HG03575 (cell line): ENCODE results near the gene ZNF83.
"Not testable (repeated sequence)": the region's sequence is repeated elsewhere in the genome, so short reads cannot be mapped to it uniquely, and the experiment has no call there.

Source experiments
- ATAC-seq: cut with Tn5 transposase; IDR thresholded peaks from one replicate; pipeline ENCODE4 v1.9.1; 2021; ENCODE audit not compliant: unreplicated experiment, insufficient number of reproducible peaks, low FRiP score; ENCODE audit errors: extremely low read depth

The ZNF83 gene

DNA sequence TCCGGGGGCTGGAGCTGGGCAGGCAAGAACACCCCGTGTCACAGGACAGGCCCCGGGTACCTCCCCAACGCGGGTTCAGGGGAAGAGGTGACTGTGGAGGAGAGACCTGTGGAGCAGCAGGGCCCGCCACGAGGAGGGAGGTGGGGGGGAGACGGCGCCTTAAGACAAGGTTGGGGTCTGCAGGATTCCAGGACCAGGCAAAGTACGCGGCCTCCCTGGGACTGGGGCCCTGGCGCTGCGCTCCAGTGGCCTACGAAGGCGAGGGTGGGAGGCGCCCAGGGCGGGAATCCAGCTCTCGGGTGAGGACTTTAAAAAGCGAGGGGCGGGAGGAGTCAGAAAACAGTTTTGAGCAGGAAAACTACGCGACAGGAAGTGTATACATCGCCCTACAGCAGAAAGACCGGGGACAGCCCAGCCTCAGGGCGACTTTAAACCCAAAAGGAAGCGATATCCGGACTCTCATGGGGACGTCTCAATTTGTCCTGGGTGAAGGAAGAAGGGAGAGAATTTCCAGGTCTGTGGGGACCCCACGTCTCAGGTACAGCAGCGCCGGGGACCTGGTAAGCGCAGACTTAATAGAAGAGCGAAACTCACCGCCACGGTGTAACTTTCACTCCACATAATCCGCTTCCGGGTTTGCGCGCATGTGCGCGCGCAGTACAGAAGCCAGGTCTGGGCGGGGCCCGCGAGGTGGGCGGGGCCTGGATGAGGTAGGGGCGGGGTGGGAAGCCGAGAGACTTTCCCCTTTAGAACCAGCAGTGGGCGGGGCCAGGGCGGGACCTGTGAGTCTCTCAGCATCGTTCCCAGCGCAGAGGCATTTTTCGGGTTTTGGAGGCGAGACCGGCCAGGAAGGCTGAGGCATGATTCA lies at the start of gene ZNF83:
Gene ZNF83, minus strand, starts transcription at position 638 of the 868 bp plus-strand sequence.
- ATAC-seq: no peak

DNA sequence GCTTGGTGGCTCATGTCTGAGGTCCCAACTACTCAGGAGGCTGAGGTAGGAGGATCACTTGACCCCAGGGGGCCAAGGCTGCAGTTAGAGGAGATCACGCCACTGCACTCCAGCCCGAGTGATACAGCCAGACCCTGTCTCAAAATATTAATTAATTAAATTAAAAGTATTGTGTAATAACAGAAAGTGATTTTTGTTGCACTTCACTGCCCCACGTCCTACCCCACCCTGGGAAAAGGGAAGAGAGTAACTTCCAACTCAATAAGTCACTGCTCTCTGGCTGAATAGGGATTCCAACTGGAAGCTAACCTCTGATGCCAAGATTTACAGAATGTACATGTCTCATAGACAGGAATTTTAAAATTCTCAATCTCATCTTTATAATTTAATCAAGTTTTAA lies 49.5 kb upstream of the ZNF83 start:
- ATAC-seq: no peak

DNA sequence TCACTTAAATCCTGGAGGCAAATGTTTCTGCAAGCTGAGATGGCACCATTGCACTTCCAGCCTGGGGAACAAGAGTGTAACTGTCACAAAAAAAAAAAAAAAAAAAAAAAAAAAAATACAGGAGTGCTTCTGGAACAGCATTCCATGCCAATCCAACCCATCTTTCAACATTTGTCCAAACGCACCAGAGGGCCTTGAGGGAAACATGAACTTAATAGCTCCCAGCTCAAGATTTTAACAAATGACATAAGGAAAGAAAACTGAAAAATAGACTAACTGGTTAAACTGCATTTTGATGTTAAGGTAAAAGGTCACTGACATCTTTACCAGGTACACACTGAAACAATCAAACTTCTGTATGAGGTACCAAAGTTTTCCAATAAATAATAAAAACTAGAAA lies 47.7 kb upstream of the ZNF83 start:
- no peak for ATAC-seq

DNA sequence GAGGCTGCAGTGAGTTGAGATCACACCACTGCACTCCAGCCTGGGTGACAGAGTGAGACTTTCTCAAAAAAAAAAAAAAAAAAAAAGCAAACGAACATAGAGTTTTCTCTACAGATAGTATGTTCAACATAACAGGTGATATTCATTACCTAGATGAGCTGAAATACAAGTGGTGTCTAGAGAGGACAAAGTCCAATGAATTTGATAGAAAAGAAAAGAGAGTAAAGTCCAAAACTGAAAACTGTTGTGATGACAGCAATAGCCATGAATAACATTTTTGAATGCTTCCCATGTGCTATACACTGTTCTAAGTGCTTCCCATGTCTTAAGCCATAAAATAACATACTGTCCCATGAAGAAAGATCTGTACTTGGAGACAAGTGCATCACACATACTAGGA lies 43.1 kb upstream of the ZNF83 start:
- ATAC-seq: not testable (repeated sequence)

DNA sequence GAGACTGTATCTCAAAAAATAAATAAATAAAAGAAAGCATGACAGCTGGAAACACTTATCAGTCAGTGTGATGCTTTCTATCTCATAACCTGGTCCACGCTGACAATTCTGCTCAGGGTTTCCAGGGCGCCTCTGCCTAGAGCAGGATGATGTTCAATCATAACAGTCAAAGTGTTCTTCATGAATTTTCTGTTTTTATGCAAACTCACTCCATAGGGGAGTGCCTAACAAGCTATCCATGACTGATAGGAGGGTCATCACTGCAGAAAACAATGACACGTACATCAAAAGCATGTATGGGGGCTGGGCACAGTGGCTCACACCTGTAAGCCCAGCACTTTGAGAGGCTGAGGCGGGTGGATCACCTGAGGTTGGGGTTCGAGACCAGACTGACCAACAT lies 41.4 kb upstream of the ZNF83 start:
- ATAC-seq: no peak

DNA sequence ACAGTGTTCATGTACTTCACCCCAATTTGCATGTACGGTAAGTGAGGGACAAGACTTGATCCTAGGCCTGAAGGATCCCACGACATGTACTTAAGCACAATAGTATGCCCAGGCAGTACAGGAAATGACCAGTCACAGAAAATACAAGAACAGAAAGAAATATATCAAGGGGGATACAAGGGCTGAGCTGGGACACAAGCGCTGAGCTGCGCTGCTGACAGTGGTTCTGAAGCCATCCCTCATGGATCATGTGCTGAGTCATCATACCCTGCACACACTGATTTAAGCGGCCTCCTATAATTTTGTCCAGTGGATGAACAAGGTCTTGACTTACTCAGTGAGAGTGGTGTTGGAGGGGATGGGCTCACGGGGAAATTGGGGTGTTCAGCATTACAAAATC lies 37.1 kb upstream of the ZNF83 start:
- not testable (repeated sequence) for ATAC-seq

DNA sequence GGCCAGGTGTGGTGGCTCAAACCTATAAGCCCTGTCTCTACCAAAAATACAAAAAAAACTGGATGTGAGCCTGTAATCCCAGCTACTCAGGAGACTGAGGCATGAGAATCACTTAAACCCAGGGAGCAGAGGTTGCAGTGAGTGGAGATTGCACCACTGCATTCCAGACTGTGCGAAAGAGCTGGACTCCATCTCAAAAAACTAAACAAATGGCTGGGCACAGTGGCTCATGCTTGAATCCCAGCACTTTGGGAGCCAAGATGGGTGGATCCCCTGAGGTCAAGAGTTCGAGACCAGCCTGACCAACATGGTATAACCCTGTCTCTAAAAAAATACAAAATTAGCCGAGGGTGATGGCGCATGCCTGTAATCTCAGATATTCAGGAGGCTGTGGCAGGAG lies 34.9 kb upstream of the ZNF83 start:
- no peak for ATAC-seq

DNA sequence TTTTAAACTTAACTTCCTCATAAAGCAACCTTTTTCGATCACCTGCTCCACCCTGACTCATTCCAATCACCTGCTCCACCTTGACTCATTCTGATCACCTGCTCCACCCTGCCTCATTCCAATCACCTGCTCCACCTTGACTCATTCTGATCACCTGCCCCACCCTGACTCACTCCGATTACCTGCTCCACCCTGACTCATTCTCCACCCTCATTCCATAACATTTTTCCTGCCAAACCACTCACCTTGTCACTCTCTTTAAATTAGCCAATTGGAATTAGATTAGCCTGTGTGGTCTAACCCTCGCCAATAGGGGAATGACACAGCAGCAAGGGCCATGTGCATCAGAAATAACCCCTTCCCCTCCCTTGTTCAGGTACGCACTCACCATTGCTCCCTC lies 31.9 kb upstream of the ZNF83 start:
- no peak for ATAC-seq

DNA sequence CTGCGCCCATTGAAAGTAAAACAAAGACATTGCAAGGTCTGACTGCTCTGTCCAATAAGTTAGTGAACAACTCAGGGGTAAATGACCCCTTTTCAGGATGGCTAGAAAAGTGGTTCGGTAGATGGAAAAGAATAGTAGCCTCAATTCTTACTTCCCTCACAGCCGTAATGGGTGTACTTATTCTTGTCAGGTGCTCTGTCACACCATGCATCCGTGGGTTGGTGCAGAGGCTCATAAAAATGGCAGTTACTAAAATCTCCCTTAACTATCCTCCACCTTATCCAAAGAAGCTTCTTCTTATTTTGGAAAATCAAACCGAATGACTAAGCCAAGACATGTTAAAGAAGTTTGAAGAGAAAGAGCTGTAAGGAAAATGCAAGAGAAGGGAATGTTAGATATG lies 31.4 kb upstream of the ZNF83 start:
- ATAC-seq: no peak

DNA sequence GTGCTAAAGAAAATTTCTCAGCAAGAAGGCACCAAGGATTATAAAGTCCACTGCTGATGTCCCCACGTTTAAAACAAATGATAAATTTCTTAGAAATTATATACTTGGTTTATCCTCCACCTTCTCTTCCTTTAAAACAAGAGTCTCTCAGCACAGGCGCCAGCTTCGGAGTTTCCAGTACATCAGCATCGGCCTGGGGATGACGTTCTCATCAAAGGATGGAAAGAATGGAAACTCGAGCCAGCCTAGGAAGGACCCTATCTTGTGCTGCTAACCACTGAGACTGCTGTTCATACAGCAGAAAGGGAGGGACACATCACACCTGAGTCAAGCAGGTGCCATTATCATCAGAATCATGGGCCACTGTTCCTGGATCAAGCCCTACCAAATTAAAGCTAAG lies 29.8 kb upstream of the ZNF83 start:
- no peak for ATAC-seq

DNA sequence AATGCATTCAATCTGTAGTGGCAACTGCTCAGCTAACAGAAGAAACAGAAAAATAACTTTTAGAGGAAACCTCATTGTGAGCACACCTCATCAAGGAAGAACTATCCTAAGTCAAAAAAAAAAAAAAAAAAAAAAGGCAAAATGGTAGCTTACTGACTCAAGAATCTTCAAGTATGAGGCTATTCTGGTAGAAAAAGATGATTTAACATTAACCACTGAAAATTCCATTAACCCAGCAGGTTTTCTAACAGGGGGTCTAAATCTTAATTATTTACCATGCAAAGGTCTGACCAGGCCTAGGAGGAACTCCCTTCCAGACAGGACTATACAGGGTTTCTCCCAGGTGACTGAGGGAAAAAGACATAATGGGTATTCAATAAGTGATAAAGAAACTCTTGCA lies 28.4 kb upstream of the ZNF83 start:
- no peak for ATAC-seq

DNA sequence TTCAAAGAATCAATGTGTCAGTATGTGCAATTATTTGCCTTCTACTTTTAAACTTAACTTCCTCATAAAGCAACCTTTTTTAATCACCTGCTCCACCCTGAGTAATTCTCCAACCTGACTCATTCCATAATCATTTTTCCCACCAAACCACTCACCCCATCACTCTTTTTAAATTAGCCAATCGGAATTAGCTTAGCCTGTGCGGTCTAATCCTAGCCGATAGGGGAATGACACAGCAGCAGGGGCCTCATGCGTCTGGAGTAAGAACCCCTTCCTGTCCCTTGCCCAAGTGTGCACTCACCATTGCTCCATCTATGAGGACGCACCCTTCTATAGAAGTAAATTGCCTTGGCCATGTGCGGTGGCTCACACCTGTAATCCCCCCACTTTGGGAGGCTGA lies 27.4 kb upstream of the ZNF83 start:
- ATAC-seq: no peak

DNA sequence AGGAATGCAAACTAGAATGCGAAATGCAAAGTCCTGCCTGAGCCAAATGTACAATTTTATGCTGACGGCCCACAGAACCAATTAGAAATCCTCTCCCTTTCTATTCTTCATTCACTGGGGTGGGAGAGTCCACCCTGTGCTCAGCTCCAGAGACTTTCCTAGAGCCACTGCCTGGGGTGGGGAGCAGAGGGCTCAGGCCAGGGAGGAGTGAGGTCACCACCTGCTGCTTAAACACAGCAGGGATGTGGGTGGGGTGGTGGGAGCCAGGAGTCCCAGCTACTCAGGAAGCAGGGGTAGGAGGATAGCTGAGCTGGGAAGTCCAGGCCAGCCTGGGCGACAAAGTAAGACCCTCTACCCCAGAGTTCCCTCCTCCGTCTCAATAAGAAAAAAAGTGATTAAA lies 26.9 kb upstream of the ZNF83 start:
- ATAC-seq: no peak

DNA sequence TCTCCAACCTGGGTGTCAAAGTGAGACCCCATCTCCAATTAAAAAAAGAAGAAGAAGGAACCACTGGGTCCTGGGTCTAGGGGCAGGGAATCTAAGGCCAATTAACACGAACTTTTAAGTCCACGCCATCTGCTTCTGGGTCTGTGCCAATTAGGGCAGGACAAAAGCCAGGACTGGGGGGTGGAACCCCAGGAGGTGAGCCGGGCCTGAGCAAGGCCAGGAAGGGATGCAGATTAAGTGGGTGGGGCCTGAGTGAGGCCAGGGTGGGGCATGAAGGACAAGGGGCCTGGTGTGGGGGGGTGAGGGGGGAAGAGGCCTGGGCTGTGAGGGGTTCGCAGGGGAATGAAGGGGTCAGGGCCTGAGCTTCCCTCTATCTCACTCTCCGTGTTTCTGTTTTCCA lies 26.3 kb upstream of the ZNF83 start:
- ATAC-seq: no peak

DNA sequence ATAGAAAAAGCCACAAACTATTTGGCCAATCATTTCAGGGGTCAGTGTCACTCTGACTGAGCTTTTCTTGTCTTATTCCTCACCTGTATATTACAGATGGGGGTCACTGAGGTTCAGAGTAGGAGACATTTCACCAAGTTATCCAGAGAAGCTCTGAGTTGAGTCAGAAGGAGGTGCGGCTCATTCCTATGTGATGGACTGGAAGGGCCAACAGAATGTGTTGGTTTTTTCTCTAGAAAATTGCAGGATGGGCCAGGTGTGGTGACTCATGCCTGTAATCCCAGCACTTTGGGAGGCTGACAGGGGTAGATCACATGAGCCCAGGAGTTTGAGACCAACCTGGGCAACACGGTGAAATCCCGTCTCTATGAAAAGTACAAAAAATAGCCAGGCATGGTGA lies 24.5 kb upstream of the ZNF83 start:
- no peak for ATAC-seq

DNA sequence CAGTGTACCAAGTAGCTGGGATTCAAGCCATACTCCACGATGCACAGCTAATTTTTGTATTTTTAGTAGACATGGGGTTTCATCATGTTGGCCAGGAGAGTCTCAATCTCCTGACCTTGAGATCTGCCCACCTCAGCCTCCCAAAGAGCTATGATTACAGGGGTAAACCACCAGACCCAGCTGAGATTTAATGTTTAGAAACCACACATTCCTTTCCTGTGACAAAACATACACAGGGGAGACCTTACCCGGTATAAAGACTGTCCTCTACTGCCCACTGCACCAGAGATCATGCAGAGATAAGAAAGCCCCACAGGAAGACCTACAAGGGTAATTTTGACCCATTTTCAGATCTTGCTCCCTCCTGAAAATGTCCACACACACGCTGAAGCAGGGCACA lies 22.8 kb upstream of the ZNF83 start:
- ATAC-seq: no peak

DNA sequence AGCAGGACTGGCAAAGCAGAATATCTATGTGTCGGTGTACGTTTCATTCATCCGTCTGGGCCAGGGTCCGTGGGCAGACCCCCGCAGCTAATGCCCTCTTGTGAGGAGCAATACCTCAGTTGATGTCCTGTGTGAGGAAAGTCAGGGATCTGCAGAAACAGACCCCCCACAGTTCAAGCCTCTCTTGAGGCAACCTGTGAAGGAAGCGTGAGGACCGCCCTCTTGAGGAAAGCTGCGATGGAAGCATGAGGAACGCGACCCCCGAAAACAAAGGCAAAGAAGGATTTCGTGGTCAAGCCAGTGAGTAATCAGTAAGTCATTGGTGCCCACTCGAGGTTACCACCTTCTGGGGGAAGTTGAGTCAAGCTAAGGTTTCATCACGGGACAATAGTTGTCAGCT lies 20.9 kb upstream of the ZNF83 start:
- no peak for ATAC-seq

DNA sequence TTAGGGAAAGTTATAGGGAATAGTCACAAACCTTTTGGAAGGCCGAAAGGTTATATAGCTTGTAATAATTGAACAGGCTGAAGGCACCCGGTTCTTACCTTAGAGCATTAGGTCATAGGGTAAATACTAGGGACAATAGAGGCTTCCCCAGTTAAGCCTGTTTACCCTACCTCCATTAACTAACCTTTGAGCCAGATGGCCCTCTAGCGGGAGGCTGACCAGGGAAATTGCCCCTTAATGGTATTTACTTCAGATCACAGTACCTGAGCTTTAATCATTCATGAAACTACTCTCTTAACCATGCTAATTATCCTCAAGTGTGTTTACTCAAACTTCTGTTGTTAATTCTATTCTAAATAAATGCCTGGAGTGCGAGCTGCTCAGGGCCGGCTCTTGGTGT lies 20.4 kb upstream of the ZNF83 start:
- no peak for ATAC-seq

DNA sequence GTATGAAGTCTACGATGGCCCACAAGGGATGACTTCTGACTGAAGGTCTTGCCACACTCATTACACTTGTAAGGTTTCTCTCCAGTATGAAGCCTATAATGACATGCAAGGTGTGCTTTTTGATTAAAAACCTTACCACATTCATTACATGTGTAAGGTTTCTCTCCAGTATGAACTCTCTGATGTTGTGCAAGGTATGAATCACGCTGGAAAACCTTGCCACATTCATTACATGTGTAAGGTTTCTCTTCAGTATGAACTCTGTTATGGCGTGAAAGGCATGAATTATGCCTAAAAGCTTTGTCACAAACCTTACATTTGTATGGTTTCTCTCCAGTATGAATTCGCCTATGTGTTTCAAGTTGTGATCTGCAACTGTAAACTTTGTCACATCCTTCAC lies 15.0 kb upstream of the ZNF83 start:
- no peak for ATAC-seq

DNA sequence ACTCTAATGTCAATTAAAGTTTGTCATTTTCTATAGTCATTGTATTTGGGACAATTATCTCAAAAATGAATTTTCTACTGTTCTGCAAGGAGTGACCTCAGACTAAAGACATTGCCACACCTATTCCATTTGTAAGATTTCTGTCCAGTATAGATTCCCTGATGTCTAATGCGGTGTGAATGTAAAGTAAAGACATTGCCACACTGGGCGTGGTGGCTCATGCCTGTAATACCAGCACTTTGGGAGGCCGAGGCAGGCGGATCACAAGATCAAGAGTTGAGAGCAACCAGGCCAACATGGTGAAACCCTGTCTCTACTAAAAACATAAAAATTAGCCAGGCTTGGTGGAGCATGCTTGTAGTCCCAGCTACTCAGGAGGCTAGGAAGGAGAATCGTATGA lies 13.8 kb upstream of the ZNF83 start:
- ATAC-seq: no peak

DNA sequence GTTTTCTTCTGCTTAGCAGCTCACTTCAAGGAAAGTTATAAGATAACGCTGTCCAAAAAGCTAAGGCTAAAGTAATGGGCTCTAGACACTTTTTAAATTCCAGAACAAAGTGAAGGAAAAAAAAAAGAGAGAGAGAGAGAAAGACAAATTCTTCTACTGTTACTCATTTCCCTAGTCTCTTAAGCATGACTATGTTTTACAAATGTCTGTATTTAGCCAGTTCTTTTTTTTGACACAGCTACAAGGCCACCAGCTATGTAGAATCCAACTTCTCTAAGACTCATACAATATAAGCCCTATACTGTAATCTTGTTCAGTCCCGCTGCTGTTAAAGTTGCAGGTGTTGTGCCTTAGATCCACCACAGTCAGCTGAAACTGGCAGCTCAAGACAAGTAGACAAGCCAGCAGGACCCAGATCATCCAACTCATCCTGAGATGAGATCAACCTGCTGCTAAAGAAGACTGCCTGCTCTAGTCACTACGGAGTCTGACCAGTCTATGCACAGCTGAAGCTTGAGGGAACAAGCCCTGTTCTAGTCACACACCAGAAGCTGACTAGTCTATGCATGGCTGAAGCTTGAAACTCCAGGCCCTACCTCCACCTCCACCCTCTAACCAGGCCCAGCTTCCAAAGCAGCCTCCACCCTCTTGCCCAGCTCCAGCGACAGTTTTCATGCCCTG lies 10.3 kb upstream of the ZNF83 start:
- ATAC-seq: no peak
